NCI-H1092 (cell line): ENCODE data around the gene RPP30.
"Not testable (repeated sequence)": the region's sequence is repeated elsewhere in the genome, so short reads cannot be mapped to it uniquely, and the experiment has no call there.

Experiments used
- DNase-seq: peaks from one replicate; lab custom pipeline; 2025; lab: John Stamatoyannopoulos, UW

The RPP30 gene

DNA sequence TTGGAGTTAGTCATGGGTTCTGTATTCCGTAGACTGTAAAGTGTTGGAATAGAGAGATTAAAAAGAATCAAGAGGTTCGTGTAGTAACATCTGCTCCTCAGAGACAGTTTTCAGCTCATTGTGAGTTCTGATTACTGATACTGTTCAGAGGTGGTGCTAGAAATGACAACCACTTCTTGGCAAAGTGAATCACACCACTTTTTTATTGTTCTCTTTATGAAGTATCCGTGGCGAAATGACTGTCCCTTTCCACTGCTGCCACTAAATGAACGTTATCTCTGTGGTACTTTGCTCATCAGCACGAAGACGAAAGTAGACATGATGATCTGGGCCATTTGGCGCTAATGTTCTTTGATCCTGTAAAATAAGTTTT is 860 bp downstream of the RPP30 start:
- no peak for DNase-seq

DNA sequence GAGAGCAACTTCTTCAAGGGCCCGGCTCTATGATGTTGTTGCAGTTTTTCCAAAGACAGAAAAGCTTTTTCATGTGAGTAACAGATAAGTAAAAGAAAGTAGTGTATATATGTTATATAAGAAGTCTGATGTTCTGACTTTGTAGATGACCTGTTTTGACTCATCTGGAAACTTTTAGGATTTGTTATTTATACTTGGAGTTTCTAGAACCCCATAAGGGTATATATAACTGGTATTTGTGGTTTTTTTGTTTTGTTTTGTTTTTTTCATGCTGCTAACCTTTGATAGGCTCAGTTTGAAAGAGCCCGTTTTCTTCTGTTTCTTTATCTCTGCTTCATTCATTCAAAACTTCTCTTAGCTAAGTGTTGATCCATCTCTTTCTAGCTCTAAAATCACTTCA is 7.3 kb downstream of the RPP30 start:
- no peak for DNase-seq

DNA sequence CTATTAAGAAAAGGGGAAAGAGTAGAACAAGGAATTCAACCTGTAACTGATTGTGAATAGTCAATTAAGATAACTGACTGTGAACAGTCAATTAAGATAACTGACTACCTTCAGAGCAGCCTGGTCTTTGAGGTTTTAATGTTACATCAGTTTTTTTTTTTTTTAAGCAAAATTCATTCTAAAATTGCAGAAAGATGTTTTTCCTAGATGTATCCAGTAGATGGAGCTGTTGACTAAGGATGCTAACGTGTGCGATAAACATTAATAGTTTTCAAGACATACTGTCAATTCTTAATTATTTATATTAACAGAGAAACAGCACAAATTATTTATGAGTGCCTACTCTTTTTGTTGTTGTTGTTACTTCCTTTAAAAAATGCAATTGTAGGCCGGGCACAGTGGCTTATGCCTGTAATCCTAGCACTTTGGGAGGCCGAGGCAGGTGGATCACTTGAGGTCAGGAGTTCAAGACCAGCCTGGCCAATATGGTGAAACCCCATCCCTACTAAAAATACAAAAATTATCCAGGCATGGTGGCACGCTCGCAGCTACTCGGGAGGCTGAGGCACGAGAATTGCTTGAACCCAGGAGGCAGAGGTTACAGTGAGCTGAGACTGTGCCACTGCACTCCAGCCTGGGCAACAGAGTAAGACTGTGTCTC is 8.4 kb downstream of the RPP30 start:
- not testable (repeated sequence) for DNase-seq

DNA sequence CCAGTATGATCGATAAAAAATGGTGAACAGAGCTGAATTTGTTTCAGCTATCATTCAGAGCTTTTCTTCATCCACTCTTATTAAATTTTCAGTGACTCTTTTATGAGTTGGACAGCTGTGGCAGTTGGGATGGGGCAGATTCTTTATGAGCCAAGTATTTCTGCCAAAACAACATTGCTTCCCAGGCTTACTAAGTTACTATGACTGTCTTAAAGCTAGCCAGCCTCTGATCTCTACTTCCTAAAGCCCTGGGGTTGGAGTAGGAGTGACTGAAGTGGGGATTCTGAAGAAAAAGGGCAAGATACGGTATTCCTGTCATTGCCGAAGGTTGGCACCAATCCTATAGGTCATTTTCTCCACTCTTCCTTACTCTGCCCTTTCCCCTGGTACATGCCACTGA is 12.7 kb downstream of the RPP30 start:
- DNase-seq, result no peak

DNA sequence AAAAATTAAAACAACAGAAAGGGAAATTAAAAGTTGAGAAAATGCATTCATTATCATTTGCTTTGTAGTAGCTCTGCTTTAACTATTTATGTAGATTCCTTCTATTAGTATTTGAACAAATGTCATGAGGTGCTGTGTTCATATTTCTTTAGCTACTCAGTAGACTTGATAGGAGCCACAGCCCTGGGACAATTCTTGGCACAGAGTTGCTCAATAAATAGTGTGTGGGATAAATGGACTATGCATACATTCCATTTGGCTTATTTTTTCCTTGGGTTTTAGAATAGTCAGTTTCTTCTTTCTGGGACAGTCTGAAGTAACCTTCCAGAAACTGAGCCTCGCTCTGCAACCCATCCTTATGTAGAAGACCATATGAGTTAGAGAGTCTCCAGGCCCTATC is 13.4 kb downstream of the RPP30 start:
- no peak for DNase-seq

DNA sequence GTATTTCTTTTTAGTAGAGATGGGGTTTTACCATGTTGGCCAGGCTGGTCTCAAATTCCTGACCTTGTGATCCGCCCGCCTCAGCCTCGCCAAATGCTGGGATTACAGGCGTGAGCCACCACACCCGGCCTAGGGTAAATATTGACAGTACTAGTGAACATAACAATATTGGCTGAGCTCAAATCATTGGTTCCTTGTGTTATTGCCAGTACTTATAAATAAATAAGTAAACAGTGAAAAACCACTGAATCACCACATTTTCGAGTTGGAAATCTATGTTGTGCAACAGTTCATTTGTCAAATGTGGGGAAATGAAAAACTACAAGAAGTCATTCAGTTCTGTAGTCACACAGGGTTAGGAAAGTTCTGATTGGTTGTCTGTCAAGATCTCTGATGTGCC is 15.8 kb downstream of the RPP30 start:
- DNase-seq, result no peak

DNA sequence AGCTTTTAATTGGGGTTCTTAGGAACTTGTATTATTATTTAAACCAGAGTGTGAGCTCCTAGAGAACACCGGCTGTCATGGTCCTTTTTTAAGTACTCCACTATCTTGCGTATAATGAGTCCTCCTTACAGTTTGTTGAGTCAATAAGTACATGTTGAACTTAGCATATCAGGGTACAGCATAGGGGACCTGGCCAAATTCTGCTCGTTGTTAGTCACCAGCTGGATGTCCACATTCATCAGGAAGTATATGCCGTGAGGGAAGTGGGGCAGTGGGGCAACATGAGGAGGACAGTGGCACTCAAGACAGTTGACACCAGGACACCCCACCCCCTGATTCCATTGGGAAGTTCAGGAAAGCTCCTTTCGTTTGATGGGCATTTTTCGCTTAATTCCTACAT is 16.6 kb downstream of the RPP30 start:
- no peak for DNase-seq

DNA sequence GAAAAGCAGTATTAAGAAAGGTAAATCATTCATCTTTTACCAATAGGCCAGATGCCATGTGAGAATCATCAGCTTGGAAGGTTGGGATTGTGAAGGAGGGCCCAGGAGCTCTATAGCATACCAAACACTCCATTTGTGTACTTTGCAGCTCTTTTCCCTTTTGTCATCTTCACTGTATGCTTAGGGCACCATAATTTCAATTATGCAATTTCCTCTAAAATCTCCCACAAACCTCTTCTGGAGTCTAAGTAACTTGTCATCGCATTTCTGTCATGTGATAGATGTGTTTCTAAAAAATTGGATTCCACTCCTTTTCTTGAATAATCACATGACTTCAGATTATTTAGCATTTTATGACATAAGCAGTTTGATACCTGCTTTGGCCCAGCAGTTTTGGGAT is 17.9 kb downstream of the RPP30 start:
- DNase-seq, result no peak

DNA sequence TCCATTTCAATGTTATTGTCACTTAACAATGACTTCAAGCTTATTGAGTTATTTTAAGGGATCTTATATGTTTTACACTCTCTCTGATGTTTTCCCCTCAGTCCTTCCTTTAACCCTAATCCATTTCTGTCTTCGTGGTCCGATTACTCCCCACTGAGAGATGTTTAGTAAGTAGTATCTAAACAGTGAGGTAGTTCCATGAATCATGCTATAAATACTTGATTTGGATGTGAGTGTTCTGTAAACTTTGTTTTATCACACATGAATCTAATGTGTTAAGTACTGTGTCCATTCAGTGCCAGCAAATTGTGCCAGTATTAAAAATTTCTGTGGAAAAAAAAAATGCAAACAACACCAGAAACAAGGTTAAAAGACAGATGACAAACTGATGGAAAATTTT is 18.6 kb downstream of the RPP30 start:
- DNase-seq, result no peak

DNA sequence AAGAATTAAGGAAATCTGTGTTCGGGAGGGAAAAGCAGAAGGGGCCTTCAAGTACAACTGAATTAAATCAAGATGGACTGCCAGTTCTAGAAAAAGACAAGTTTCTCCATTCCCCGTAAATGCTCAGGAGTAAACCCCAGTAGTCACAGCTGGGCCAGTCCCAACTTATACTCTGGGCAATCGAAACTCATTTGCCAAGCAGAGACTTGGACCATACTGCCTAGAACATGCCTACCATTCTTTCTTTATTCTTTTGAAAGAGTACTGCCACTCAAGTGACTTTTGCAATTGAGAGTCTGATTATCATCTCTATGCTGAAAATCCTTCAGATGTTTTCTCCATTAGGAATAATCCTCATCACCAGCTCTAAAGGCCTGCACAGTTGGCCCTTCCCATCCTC is 21.4 kb downstream of the RPP30 start:
- no peak for DNase-seq

DNA sequence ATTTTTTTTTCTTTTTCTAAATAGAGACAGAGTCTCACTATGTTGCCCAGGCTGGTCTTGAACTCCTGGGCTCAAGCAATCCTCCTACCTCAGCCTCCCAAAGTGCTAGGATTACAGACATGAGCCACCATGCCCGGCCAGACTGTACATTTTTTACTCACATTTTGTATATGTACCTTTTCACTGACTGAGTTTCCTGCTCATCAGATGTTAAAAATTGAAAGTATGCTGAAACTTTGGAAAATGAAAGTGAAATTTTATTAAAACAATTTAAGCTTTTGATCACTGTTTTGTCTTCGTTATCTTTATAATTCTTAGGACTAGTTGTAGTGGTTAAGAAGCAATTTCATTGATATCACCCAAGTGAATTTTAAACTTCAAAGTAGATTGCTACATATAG is 25.1 kb downstream of the RPP30 start:
- DNase-seq, result not testable (repeated sequence)

DNA sequence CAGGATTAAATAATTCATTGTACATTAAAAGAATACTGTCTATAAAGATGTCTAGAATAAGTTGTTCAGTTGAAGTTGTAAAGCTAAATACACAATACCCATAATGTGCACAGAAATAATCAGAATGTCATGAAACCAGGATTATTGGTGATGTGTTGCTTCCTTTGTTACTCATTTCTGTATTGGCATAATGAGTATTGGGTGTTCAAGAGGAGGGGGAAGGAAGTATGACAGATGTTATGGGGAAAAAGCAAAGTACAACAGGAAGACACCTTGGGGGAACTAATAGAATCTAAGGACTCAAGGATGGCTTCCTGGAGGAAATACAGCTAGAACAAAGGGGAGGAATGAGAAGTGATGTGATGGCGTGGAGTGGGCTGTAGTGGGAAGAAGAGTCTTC is 34.2 kb downstream of the RPP30 start:
- DNase-seq, result no peak

DNA sequence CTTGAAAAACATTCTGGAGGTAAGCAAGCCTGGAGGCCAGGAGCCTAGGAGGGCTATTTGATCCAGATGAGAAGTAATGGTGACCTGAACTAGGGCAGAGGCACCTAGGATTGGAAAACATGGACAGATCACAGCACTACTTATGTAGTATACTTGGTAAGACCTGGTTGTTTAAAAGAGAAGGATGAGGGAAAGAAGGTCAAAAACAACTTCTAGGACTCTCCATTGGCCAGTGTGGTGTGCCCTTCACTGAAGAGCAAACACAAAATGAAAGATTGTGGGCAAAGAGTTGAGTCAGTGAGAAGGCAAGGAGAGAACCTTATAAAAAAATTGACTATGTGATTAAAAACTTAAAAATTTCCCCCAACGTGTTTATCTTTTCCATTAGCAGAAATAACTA is 34.8 kb downstream of the RPP30 start:
- no peak for DNase-seq

DNA sequence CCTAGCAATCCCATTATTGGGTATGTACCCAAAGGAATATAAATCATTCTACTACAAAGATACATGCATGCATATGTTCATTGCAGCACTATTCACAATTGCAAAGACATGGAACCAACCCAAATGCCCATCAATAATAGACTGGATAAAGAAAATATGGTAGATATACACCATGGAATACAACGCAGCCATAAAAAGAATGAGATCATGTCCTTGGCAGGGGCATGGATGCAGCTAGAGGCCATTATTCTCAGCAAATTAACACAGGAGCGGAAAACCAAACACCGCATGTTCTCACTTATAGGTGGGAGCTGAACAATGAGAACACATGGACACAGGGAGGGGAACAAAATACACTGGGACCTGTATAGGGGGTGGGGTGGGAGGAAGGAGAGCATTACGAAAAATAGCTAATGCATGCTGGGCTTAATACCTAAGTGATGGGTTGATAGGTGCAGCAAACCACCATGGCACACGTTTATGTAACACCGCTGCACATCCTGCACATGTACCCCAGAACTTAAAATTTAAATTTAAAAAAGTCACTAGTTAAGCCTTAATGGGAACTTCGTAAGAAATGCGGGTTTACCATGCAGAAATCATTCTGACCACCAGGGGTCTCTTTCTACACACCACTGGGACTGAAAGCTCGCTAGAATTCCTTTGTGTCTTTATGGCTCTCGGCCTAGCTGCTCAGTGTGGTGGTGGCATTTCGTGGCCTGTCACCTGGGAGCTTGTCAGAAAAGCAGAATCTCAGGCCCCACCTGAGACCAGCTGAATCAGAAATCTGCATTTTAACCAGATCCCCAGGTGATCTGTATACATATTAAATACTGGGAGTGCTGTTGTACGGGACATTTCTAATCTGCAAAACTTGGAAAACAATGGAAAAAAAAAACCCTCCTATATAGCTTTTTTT is 39.6 kb downstream of the RPP30 start:
- DNase-seq, result peak; percentile 45

DNA sequence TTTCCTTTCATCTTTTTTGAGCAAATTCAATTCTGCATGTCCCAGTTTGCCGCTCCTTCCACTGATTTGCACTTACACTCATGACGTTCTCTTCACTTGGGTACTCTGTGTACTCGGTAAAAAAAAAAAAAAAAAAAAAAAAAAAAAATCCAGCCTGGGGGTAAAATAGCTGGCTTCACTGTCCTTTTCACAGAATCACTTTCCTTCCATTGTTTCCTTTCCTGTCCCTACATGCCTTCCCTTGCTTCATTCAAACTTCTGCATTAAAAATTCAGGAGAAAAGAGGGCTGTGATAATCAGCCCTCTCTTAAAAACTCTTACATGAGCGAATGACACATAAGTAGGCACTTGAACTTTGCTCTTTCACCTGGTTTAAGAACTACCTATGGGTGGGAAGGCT is 40.4 kb downstream of the RPP30 start:
- DNase-seq, result no peak

DNA sequence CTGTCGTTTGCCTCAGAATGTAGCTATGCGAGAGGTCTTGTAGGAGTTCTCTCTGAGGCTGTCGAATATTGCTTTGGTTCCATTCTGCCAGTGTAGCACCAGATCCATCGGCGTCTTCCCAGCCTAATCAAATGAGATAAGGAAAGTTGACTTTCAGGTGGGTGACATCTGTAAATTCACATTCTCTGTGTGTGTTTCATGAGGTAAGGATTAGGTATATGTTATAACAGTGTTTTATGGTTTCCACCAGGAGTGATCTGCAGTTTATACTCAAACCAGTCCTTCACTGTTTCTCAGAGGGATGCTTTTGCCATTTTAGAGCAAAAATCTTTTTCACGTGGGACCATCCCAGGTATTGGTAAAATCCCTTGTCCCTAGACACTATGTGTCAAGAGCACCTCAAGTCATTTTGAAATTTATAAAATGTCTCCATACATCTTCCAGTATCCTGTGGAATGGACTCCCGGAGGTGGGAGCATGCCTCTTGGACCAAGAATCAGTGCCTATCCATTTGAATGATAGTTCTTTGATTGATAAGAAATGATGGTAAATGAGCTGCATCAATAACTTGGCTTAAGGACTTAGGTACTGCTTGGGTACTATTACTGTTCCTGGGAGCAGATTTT is 41.2 kb downstream of the RPP30 start:
- no peak for DNase-seq

DNA sequence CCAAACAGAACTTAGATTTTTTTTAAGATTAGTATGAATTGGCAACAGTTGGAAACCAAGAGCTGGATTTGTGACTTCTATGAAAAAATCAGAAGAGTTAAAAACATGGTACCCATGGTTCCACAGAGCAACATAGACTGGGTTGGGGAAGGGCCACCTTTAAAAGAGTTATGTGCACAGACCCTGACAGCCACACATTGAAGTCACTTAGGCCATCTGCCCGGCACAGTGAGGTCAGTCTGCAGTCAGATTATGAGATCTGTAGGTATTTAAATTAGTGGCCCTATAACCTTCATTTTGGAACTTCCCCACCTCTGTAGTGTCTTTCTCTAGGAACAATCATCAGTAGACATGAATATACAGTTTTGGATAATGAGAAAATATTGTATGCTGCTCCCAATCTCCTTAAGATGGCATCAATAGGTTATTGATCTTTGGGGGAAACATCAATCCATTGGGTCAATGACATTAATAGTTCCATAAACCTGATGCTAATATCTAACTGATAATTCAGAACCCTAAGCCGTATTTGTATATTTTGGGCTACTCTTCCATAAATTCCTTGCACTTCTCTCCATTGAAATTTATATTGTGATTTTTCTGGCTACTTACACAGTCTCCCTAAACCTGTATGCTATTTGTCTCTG is 42.1 kb downstream of the RPP30 start:
- no peak for DNase-seq

DNA sequence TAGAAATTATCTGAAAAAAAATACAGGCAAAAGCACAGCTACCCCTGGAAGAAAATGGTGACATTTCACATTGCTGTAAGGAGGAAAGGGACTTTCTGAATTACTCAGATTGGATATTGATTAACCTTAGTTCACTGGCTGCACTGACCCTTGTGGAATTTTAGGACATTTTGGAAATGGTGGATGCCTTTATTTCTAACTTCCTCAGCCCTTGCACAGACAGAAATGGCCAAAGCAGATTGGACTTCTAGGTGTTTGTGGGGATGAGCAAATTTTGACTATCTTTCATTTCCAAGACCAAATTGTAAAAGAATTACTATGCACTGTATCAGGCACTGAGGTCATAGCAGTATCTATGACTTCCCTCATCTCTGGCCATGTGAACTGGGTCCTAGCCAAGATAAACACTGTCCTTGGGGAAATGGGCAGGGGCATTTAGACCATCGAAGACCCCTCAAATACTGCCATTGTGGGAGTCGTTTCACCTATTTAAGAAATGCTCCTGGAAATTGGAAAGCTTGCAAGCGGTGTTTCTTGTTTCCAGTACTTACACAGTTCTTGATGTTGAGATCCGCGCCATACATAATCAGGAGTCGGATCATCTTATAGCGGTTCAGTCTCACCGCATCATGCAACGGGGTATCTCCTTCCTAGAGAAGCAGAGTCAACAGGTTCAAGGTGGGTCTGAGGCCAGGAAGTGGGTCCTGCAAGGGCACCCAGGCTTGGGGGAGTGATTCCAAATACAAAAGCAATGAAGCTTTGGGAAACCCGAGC is 43.4 kb downstream of the RPP30 start:
- DNase-seq, result no peak

DNA sequence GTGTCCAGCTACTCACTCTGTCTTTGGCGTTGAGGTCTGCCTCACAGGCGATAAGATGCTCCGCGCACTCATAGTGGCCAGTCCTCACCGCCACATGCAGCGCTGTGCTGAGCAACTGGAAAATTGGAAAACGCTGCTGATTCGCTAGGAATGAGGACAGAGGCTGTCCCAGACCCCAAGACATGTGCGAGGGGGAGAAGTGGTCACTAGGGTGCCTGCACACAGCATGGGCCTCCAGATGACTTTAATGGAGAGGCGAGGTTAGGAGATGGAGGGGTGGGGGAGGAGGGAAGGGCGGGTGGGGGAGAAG is 43.9 kb downstream of the RPP30 start:
- no peak for DNase-seq

DNA sequence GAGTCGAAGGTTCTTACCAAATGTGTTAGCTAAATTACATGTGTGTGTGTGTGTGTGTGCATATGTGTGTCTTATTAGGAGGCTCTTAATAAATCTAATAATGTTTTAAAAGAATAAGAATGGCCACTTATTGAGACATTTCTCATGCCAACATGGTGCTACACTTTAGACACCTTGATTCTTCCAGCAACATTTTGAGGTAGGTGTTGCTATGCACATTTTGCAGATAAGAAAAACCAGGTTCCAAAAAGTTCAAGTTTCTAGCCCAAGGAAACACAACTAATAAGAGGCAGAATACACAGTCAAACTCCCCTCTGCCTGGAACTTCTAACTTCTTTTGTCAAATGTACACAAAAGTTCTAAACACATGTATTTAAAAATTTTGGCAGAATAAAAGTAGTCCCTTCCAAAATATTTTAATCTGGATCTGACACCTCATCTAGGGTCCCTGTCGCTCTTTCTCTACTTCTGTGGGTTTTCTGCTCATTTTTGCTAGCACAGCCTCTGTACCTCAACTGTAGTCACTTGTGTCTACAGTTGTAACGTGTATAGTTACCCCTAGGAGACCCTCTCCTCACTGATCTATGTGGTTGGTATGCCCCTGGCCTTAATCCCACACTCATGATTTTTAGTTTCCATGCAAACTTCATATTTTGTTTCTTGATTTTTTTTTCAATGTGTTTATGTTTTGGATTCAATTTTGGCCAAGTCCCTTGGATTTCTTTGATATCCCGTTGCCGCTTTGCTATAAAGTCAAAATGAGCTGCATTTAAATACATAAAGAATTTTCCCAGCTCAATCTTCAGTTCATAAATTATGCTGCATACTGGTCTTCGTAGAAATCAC is 44.8 kb downstream of the RPP30 start:
- DNase-seq, result no peak
